Osteoblast (primary cell): ENCODE data around the gene CNTFR. TPM values are rescaled to one million over a fixed set of nuclear protein-coding genes. Genes with fewer than 3 reads are reported as not detected.
"Not testable (repeated sequence)": the region's sequence is repeated elsewhere in the genome, so short reads cannot be mapped to it uniquely, and the experiment has no call there.

Source experiments
- DNase-seq: peaks from one replicate; pipeline ENCODE4 v3.0.0; 2011; ENCODE audit warnings: low spot score, mixed read lengths; ENCODE audit not compliant: insufficient read length; ENCODE audit errors: missing footprints
- H2AFZ ChIP-seq: 2 replicates; pipeline ENCODE4 v1.6.0; 2011; ENCODE audit warnings: mild to moderate bottlenecking, low read length
- H3K27ac ChIP-seq: 2 replicates; pipeline ENCODE4 v1.5.1; 2011; ENCODE audit warnings: mild to moderate bottlenecking, low read depth, low read length, moderate library complexity
- H3K27me3 ChIP-seq: 2 replicates; pipeline ENCODE4 v1.6.0; 2012; ENCODE audit warnings: mild to moderate bottlenecking, control low read depth, inconsistent platforms, low read length, moderate library complexity; ENCODE audit not compliant: insufficient read depth
- H3K36me3 ChIP-seq: 2 replicates; pipeline ENCODE4 v1.5.1; 2011; ENCODE audit warnings: mild to moderate bottlenecking, low read length, control low read depth, moderate library complexity; ENCODE audit not compliant: insufficient read depth
- H3K4me1 ChIP-seq: 2 replicates; pipeline ENCODE4 v1.5.1; 2011; ENCODE audit warnings: mild to moderate bottlenecking, low read length, control low read depth, moderate library complexity; ENCODE audit not compliant: insufficient read depth
- H3K4me2 ChIP-seq: 2 replicates; pipeline ENCODE4 v1.6.0; 2011; ENCODE audit warnings: mild to moderate bottlenecking, low read length; ENCODE audit not compliant: insufficient read depth
- H3K4me3 ChIP-seq: fragments of 200-600 bp; sonication (generic); 3 replicates; pipeline ENCODE4 v1.5.1; 2012; ENCODE audit warnings: mild to moderate bottlenecking, low read length, inconsistent platforms; ENCODE audit not compliant: insufficient read depth
- H3K79me2 ChIP-seq: 2 replicates; pipeline ENCODE4 v1.6.0; 2012; ENCODE audit warnings: mild to moderate bottlenecking, low read length, control low read depth, inconsistent platforms; ENCODE audit not compliant: insufficient read depth
- H3K9me3 ChIP-seq: 2 replicates; pipeline ENCODE4 v1.5.1; 2011; ENCODE audit warnings: low read depth, low read length, control low read depth
- H4K20me1 ChIP-seq: 2 replicates; pipeline ENCODE4 v1.6.0; 2012; ENCODE audit warnings: mild to moderate bottlenecking, low read length, control low read depth; ENCODE audit not compliant: insufficient read depth
- CTCF ChIP-seq: IDR thresholded peaks from 2 replicates; pipeline ENCODE4 v1.5.1; 2011; ENCODE audit warnings: mild to moderate bottlenecking, low read depth, low read length, moderate library complexity; ENCODE audit errors: extremely low read depth
- total RNA-seq: library from RNA; depleted of rRNA; stranded (reverse); fragments of >200 nt; gene quantifications from 2 replicates; pipeline ENCODE4 v1.2.3, GENCODE V29; 2012

The CNTFR gene
- total RNA-seq, 1 donor: not detected

GRCh38 chr9:34541540-34541939 lies 48.0 kb downstream of the CNTFR start:
- no peaks in the 10 kb centered on the region for H3K9me3 ChIP-seq
- H3K4me1 ChIP-seq: no peaks in the 10 kb centered on the region
- no peak overlapping the region for H3K27ac ChIP-seq
- H3K4me3 ChIP-seq: no peak overlapping the region
- no peaks in the 10 kb centered on the region for H3K79me2 ChIP-seq
- peaks cover 19% of the 10 kb centered on the region for H3K27me3 ChIP-seq
- no peak overlapping the region for H3K4me2 ChIP-seq
- DNase-seq: no peak
- no peaks in the 10 kb centered on the region for H3K36me3 ChIP-seq
- H4K20me1 ChIP-seq: no peaks in the 10 kb centered on the region
- no peak overlapping the region for H2AFZ ChIP-seq
- TF ChIP-seq CTCF: no peak

GRCh38 chr9:34540827-34541226 lies 48.7 kb downstream of the CNTFR start:
- DNase-seq: peak; percentile 94
- Histone ChIP-seq H3K4me3 (no peak overlapping the region), H3K27ac (no peak overlapping the region), H3K4me1 (no peaks in the 10 kb centered on the region), H3K27me3 (peaks cover 21% of the 10 kb centered on the region), H3K36me3 (no peaks in the 10 kb centered on the region), H3K9me3 (no peaks in the 10 kb centered on the region), H3K79me2 (no peaks in the 10 kb centered on the region), H2AFZ (no peak overlapping the region), H3K4me2 (no peak overlapping the region), H4K20me1 (no peaks in the 10 kb centered on the region)
- no peak for TF ChIP-seq CTCF

GRCh38 chr9:34536685-34537084 lies 52.8 kb downstream of the CNTFR start:
- Histone ChIP-seq H3K4me3 (no peak overlapping the region), H3K36me3 (no peaks in the 10 kb centered on the region), H3K27me3 (peaks cover 25% of the 10 kb centered on the region), H3K79me2 (no peaks in the 10 kb centered on the region), H4K20me1 (no peaks in the 10 kb centered on the region), H3K4me2 (no peak overlapping the region), H3K27ac (no peak overlapping the region), H2AFZ (no peak overlapping the region), H3K4me1 (no peaks in the 10 kb centered on the region), H3K9me3 (no peaks in the 10 kb centered on the region)
- DNase-seq: no peak
- TF ChIP-seq CTCF: no peak

GRCh38 chr9:34532041-34532440 lies 57.5 kb downstream of the CNTFR start:
- DNase-seq, H3K4me2 ChIP-seq, H2AFZ ChIP-seq, H3K4me1 ChIP-seq, H3K79me2 ChIP-seq, H3K27ac ChIP-seq, H3K9me3 ChIP-seq, H4K20me1 ChIP-seq, H3K36me3 ChIP-seq, H3K4me3 ChIP-seq: not testable (repeated sequence)
- peaks cover 24% of the 10 kb centered on the region for H3K27me3 ChIP-seq

GRCh38 chr9:34526026-34526425 lies 63.5 kb downstream of the CNTFR start:
- no peak overlapping the region for H3K4me2 ChIP-seq
- H2AFZ ChIP-seq: no peak overlapping the region

More at GRCh38 chr9:34526026-34526425, 63.5 kb downstream of the CNTFR start:
- no peaks in the 10 kb centered on the region for H4K20me1 ChIP-seq
- no peaks in the 10 kb centered on the region for H3K36me3 ChIP-seq
- no peaks in the 10 kb centered on the region for H3K9me3 ChIP-seq
- no peak for DNase-seq
- no peak overlapping the region for H3K27ac ChIP-seq
- H3K79me2 ChIP-seq: no peaks in the 10 kb centered on the region
- TF ChIP-seq CTCF: no peak
- H3K27me3 ChIP-seq: peaks cover 32% of the 10 kb centered on the region
- no peaks in the 10 kb centered on the region for H3K4me1 ChIP-seq
- no peak overlapping the region for H3K4me3 ChIP-seq
